ACC112 (cell line): ENCODE measurements around the gene PRKAR1A.
"Not testable (repeated sequence)": the region's sequence is repeated elsewhere in the genome, so short reads cannot be mapped to it uniquely, and the experiment has no call there.

Experiments used
- H2AFZ ChIP-seq: fragments of 200-600 bp; sonication (generic); one replicate; pipeline ENCODE4 v1.6.0; 2017; ENCODE audit warnings: antibody characterized with exemption, low read length; ENCODE audit not compliant: unreplicated experiment
- H3K27ac ChIP-seq: fragments of 200-600 bp; sonication (generic); 2 replicates; pipeline ENCODE4 v1.5.1; 2014; ENCODE audit warnings: low read depth, mild to moderate bottlenecking, antibody characterized with exemption, low read length, moderate library complexity
- H3K27me3 ChIP-seq: fragments of 200-600 bp; sonication (generic); 2 replicates; pipeline ENCODE4 v1.6.1; 2014; ENCODE audit warnings: mild to moderate bottlenecking, antibody characterized with exemption, low read length, moderate library complexity, mixed read lengths; ENCODE audit not compliant: insufficient read depth
- H3K36me3 ChIP-seq: fragments of 200-600 bp; sonication (generic); 2 replicates; pipeline ENCODE4 v1.6.1; 2016; ENCODE audit warnings: mild to moderate bottlenecking, antibody characterized with exemption, low read length, moderate library complexity, mixed read lengths; ENCODE audit not compliant: insufficient read depth
- H3K4me1 ChIP-seq: fragments of 200-600 bp; sonication (generic); one replicate; pipeline ENCODE4 v1.6.1; 2016; ENCODE audit warnings: low read length, mixed read lengths; ENCODE audit not compliant: insufficient read depth, unreplicated experiment, control insufficient read depth
- H3K4me3 ChIP-seq: fragments of 200-600 bp; sonication (generic); 2 replicates; pipeline ENCODE4 v1.5.1; 2014; ENCODE audit warnings: mild to moderate bottlenecking, low read depth, low read length
- H3K79me2 ChIP-seq: fragments of 200-600 bp; sonication (generic); one replicate; pipeline ENCODE4 v1.6.0; 2016; ENCODE audit warnings: low read length; ENCODE audit not compliant: control insufficient read depth, unreplicated experiment, insufficient read depth

The PRKAR1A gene

DNA sequence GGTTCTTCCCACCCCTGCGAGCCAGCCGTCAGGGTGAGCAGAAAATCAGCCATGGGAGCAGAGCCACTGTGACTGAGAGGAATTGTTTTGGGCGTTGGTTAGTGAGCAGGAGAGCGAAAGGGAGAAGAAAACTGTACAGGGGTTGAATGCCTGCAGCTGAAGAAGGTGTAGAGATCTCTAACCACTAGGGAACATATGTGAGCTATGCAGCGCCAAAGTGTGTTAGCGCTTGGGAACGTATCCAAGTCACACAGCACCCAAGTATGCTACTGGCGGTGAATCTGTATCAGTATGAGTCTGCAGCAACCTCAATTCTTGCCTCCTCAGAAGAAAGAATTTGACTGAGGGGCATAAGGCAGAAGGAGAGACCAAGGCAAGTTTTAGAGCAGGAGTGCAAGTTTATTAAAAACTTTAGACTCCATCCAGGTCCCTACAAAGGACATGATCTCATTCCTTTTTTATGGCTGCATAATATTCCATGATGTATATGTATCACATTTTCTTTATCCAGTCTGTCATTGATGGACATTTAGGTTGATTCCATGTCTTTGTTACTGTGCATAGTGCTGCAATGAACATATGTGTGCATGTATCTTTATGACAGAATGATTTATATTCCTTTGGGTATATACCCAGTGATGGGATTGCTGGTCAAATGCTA, 19.7 kb upstream of the PRKAR1A start:
- not testable (repeated sequence) for H3K36me3 ChIP-seq, H3K27me3 ChIP-seq, H3K4me1 ChIP-seq, H3K79me2 ChIP-seq, H3K27ac ChIP-seq, H2AFZ ChIP-seq, H3K4me3 ChIP-seq

DNA sequence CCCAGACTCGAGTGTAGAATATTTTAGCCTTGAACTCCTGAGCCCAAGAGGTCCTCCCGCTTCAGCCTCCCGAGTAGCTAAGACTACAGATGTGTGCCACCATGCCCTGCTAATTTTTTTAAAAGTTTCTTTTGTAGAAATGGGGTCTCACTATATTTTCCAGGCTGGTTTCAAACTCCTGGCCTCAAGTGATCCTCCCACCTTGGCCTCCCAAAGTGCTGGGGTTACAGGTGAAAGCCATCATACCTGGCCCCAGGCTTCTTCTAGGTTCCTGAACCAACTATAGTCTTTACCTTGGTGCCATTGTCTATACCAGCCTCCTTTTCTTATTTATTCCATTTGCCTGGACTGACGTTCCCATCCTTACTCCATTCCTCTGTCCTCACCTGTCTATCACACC, 17.1 kb upstream of the PRKAR1A start:
- Histone ChIP-seq H3K4me1 (peaks cover 9% of the 10 kb centered on the region), H3K36me3 (no peaks in the 10 kb centered on the region), H3K79me2 (no peaks in the 10 kb centered on the region), H3K27ac (no peak overlapping the region), H3K4me3 (no peak overlapping the region), H2AFZ (no peak overlapping the region), H3K27me3 (no peaks in the 10 kb centered on the region)

DNA sequence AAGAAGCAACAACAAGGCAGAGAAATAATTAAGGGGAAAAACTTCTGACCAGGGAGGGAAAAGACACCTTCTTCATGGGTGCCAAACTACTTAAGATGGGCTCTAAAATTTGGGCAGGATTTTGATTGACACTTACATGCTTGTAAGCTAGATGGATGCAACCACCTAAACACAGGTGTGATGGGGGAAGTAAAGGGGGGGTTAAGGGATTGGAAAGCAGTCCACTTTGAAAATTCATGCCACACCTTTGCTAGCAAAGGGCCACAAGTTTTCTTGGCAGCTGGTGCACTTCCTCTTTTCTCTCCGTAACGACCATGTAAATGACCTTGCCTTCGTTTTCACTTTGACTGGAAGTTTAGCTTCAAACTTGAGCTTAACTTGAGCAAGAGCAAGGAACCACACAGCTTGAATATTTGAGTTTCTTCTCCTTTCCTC, 14.3 kb upstream of the PRKAR1A start:
- H3K27ac ChIP-seq = no peak overlapping the region
- no peaks in the 10 kb centered on the region for H3K36me3 ChIP-seq
- H2AFZ ChIP-seq = no peak overlapping the region
- H3K4me1 ChIP-seq = peaks cover 6% of the 10 kb centered on the region
- H3K79me2 ChIP-seq = no peaks in the 10 kb centered on the region
- no peak overlapping the region for H3K4me3 ChIP-seq
- no peaks in the 10 kb centered on the region for H3K27me3 ChIP-seq

DNA sequence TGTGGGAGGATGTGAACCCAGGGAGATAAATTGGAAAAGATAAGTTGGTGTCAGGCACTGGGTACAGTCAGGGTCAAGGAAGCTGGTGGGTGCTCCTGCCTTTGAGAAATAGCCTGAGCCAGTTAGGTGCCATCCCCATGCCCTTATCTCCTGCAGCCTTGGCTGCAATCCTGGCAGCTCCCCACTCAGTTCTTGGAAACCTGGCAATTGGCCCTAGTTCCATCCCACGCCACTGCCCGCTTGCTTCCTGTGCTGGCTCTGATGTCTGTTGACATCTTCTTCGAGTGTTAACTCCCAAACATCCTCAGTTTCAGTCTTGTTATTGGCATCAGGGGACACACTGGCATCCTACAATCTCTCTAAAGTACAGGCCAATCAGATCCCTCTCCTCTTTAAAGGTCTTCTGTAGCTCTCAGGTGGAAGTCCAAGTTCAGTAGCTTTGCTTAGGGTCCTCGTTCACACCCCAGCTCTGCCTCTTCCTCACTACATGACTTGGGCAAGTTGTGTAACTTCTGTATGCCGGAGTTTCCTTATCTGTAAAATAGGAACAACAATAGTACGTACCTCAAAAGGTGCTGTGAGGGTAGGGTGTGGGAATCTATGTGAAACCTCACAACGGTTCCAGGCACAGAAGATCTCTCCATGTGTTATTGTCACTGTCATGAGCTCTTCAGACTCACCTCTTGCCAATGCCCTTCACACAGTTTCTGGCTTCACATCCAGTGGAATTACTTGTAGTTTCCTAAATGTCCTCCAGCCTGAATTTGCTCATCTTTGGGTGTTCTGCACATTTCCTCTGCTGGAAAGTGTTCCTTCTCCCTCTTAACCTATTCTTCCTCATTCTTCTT, 13.5 kb upstream of the PRKAR1A start:
- Histone ChIP-seq H3K36me3 (no peaks in the 10 kb centered on the region), H3K4me1 (peaks cover 6% of the 10 kb centered on the region), H3K79me2 (no peaks in the 10 kb centered on the region), H3K27ac (no peak overlapping the region), H2AFZ (no peak overlapping the region), H3K4me3 (no peak overlapping the region), H3K27me3 (no peaks in the 10 kb centered on the region)

GRCh38 chr17:68499587-68499986, 12.6 kb upstream of the PRKAR1A start:
- H3K27me3 ChIP-seq = no peaks in the 10 kb centered on the region
- no peak overlapping the region for H3K4me3 ChIP-seq
- no peaks in the 10 kb centered on the region for H3K36me3 ChIP-seq
- peaks cover 6% of the 10 kb centered on the region for H3K4me1 ChIP-seq
- no peak overlapping the region for H2AFZ ChIP-seq
- H3K79me2 ChIP-seq = no peaks in the 10 kb centered on the region
- no peak overlapping the region for H3K27ac ChIP-seq

DNA sequence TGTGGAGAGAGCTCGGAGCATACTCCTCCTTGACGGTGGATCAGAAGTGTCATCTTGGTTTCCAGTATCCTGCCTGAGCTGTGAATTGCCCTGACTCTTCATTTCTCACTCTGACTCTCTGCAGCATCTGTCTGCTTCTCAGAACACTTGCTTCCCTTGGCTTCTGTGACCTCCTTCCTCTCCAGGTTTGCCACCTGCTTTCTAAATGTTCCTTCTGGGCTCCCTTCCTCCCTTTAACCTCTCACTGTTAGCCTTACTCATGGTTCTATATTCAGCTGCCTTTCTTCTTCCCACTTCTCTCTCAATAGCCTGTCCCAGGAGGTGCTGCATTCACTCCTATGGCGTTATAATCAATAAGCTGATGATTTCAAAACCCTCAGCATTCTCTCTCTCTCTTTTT, 11.2 kb upstream of the PRKAR1A start:
- H3K27me3 ChIP-seq = no peaks in the 10 kb centered on the region
- no peak overlapping the region for H2AFZ ChIP-seq
- H3K27ac ChIP-seq = no peak overlapping the region
- H3K36me3 ChIP-seq = no peaks in the 10 kb centered on the region
- H3K4me1 ChIP-seq = peaks cover 6% of the 10 kb centered on the region
- no peaks in the 10 kb centered on the region for H3K79me2 ChIP-seq
- no peak overlapping the region for H3K4me3 ChIP-seq

DNA sequence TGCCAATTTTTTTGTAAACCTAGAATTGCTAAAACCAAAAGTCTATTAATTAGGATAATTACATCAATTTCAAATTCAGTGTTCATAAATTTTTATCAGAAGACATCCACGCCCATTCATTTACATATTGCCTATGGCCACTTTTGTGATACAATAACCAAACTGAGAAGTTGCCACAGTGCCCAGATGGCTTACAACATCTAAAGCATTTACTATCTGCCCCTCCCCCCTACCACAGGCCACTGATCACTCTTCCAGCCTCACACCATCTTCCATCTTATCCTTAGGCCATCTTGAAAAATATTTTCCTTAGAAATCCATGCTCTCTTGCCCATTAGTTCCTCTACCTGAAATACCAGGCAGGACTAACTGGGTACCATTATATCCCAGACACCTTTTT, 6.3 kb upstream of the PRKAR1A start:
- H3K27me3 ChIP-seq = no peaks in the 10 kb centered on the region
- H3K27ac ChIP-seq = no peak overlapping the region
- no peak overlapping the region for H2AFZ ChIP-seq
- peaks cover 12% of the 10 kb centered on the region for H3K4me1 ChIP-seq
- no peaks in the 10 kb centered on the region for H3K79me2 ChIP-seq
- no peak overlapping the region for H3K4me3 ChIP-seq
- H3K36me3 ChIP-seq = no peaks in the 10 kb centered on the region

DNA sequence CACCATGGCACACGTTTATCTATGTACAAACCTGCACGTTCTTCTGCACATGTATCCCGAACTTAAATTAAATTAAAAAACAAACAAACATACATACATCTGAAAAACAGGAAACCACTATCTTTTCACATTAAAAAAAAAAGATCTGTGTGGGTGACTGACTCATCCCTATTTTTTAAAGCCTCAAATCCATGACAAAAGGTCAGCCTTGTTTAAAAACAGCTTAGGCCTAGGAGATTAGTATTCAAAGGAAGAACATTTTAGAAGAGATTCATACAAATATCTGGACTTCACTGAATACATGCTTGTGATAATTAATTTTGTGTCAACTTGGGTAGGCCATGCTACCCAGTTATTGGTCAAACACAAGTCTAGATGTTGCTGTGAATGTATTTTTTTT, 4.7 kb upstream of the PRKAR1A start:
- H3K36me3 ChIP-seq = no peaks in the 10 kb centered on the region
- H3K27me3 ChIP-seq = no peaks in the 10 kb centered on the region
- peaks cover 3% of the 10 kb centered on the region for H3K79me2 ChIP-seq
- H3K4me1 ChIP-seq = peaks cover 16% of the 10 kb centered on the region
- no peak overlapping the region for H2AFZ ChIP-seq
- no peak overlapping the region for H3K27ac ChIP-seq
- no peak overlapping the region for H3K4me3 ChIP-seq

GRCh38 chr17:68509141-68510057, 2.8 kb upstream of the PRKAR1A start:
- H3K79me2 ChIP-seq = peaks cover 22% of the 10 kb centered on the region
- H3K27me3 ChIP-seq = no peaks in the 10 kb centered on the region
- no peaks in the 10 kb centered on the region for H3K36me3 ChIP-seq
- H3K4me1 ChIP-seq = peaks cover 18% of the 10 kb centered on the region
- no peak overlapping the region for H3K4me3 ChIP-seq
- no peak overlapping the region for H2AFZ ChIP-seq
- no peak overlapping the region for H3K27ac ChIP-seq

DNA sequence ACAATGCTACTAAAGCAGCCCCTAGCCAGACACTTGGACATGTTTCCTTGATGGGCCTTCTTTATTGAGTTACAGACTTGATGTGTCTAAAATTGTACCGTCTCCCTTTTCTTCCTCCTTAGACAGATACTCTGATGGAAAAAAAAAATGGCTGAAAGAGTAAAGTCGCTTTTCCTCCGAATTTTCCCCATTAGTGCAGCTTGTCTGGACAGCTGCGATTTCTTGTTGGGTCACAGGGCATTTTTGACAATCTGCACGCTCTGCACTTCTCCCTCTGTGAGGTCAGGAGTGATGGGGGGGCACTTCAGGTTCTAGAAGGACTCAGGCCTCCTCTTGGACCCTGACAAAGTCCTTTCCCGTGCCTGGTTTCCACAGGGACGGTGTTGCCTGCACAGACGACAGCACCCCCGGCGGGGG, 968 bp upstream of the PRKAR1A start:
- Histone ChIP-seq H3K27ac (peak overlapping the region; percentile 94), H2AFZ (peak overlapping the region; percentile 48), H3K4me1 (peaks cover 33% of the 10 kb centered on the region), H3K36me3 (peaks cover 8% of the 10 kb centered on the region), H3K4me3 (peak overlapping the region; percentile 93), H3K27me3 (no peaks in the 10 kb centered on the region), H3K79me2 (peaks cover 40% of the 10 kb centered on the region)
